IPS-11a (cell line): Measurements from ENCODE around the gene MREG.
"Not testable (repeated sequence)": the region's sequence is repeated elsewhere in the genome, so short reads cannot be mapped to it uniquely, and the experiment has no call there.

ENCODE experiments used
- H3K4me3 ChIP-seq: one replicate; pipeline ENCODE4 v1.5.1; 2013; ENCODE audit warnings: low read depth, low read length, control low read depth

The MREG gene

GRCh38 chr2:216021768-216022565 lies 8.6 kb upstream of the MREG start:
- H3K4me3 ChIP-seq, result no peak overlapping the region

- H3K4me3 ChIP-seq, result no peak overlapping the region
Measured at GRCh38 chr2:216018709-216019108, 5.4 kb upstream of the MREG start.

- no peak overlapping the region for H3K4me3 ChIP-seq
Measured at GRCh38 chr2:216017365-216017764, 4.0 kb upstream of the MREG start.

- H3K4me3 ChIP-seq, result no peak overlapping the region
Measured at GRCh38 chr2:216016581-216016980, 3.2 kb upstream of the MREG start.

GRCh38 chr2:216015722-216016464 lies 2.5 kb upstream of the MREG start:
- no peak overlapping the region for H3K4me3 ChIP-seq

GRCh38 chr2:216014986-216015385 lies 1.6 kb upstream of the MREG start:
- H3K4me3 ChIP-seq, result no peak overlapping the region

- H3K4me3 ChIP-seq, result no peak overlapping the region
Measured at GRCh38 chr2:216014006-216014405, 655 bp upstream of the MREG start.

- peak overlapping the region; percentile 86 for H3K4me3 ChIP-seq
Measured at GRCh38 chr2:216012830-216013079, 596 bp downstream of the MREG start.

GRCh38 chr2:216012133-216012829 lies 1.1 kb downstream of the MREG start:
- peak overlapping the region; percentile 86 for H3K4me3 ChIP-seq

GRCh38 chr2:216009215-216009614 lies 4.1 kb downstream of the MREG start:
- not testable (repeated sequence) for H3K4me3 ChIP-seq

GRCh38 chr2:216008387-216008786 lies 5.0 kb downstream of the MREG start:
- H3K4me3 ChIP-seq, result no peak overlapping the region

GRCh38 chr2:216006164-216006663 lies 7.1 kb downstream of the MREG start:
- H3K4me3 ChIP-seq, result no peak overlapping the region

- H3K4me3 ChIP-seq, result no peak overlapping the region
Measured at GRCh38 chr2:216004697-216005283, 8.6 kb downstream of the MREG start.

GRCh38 chr2:216003876-216004696 lies 9.3 kb downstream of the MREG start:
- no peak overlapping the region for H3K4me3 ChIP-seq

GRCh38 chr2:216002693-216003092 lies 10.7 kb downstream of the MREG start:
- no peak overlapping the region for H3K4me3 ChIP-seq

GRCh38 chr2:216002101-216002678 lies 11.2 kb downstream of the MREG start:
- H3K4me3 ChIP-seq, result no peak overlapping the region

GRCh38 chr2:216001216-216002100 lies 11.9 kb downstream of the MREG start:
- H3K4me3 ChIP-seq, result no peak overlapping the region

GRCh38 chr2:215998636-215999035 lies 14.7 kb downstream of the MREG start:
- H3K4me3 ChIP-seq, result no peak overlapping the region

GRCh38 chr2:215997219-215997618 lies 16.1 kb downstream of the MREG start:
- H3K4me3 ChIP-seq, result no peak overlapping the region
